Epithelial cell of esophagus (primary cell): ENCODE data around the gene CIPC.

Experiments
- DNase-seq: peaks from one replicate; pipeline ENCODE4 v3.0.0; 2010; ENCODE audit warnings: low read depth
- H3K4me3 ChIP-seq: 2 replicates; pipeline ENCODE4 v1.5.1; 2011; ENCODE audit warnings: mild to moderate bottlenecking, low read length, control low read depth
- CTCF ChIP-seq: IDR thresholded peaks from 2 replicates; pipeline ENCODE4 v1.5.1; 2011; ENCODE audit warnings: low read depth, mild to moderate bottlenecking, low read length, control low read depth, inconsistent platforms; ENCODE audit not compliant: insufficient read depth; ENCODE audit errors: missing control alignments

The CIPC gene

GRCh38 chr14:77097700-77098528, at the start of gene CIPC:
CIPC (plus strand) TSS chr14:77098258; CDS start chr14:77105709, 7,451 bp downstream.
- peak; percentile 99 for DNase-seq
- TF ChIP-seq CTCF, result peak; percentile 4
- H3K4me3 ChIP-seq, result peak within 1 kb of the TSS; percentile 99

- DNase-seq, result no peak
- H3K4me3 ChIP-seq, result no peak overlapping the region
- TF ChIP-seq CTCF, result no peak
Measured at GRCh38 chr14:77051116-77051515, 46.9 kb upstream of the CIPC start.

GRCh38 chr14:77052281-77053044, 45.6 kb upstream of the CIPC start:
- no peak overlapping the region for H3K4me3 ChIP-seq
- TF ChIP-seq CTCF, result no peak
- DNase-seq, result no peak

GRCh38 chr14:77053046-77053841, 44.8 kb upstream of the CIPC start:
- peak; percentile 57 for DNase-seq
- TF ChIP-seq CTCF, result peak; percentile 60
- H3K4me3 ChIP-seq, result no peak overlapping the region

- TF ChIP-seq CTCF, result no peak
- no peak for DNase-seq
- no peak overlapping the region for H3K4me3 ChIP-seq
Measured at GRCh38 chr14:77055306-77055705, 42.8 kb upstream of the CIPC start.

- H3K4me3 ChIP-seq, result no peak overlapping the region
- no peak for DNase-seq
- TF ChIP-seq CTCF, result no peak
Measured at GRCh38 chr14:77055981-77056380, 42.1 kb upstream of the CIPC start.
